Retinal pigment epithelial cell (primary cell): ENCODE measurements around the gene LARP4B.
"Not testable (repeated sequence)": the region's sequence is repeated elsewhere in the genome, so short reads cannot be mapped to it uniquely, and the experiment has no call there.

Experiments
- DNase-seq: peaks from one replicate; pipeline ENCODE4 v3.0.0-alpha.2; 2010; ENCODE audit warnings: low read depth
- H3K4me3 ChIP-seq: 2 replicates; pipeline ENCODE4 v1.5.1; 2011; ENCODE audit warnings: mild to moderate bottlenecking, low read length, control low read depth, moderate library complexity
- CTCF ChIP-seq: conservative IDR thresholded peaks from 2 replicates; pipeline ENCODE4 v1.5.1; 2011; ENCODE audit warnings: low read depth, low read length, control low read depth, inconsistent platforms

The LARP4B gene

GRCh38 chr10:770975-771374, 160.5 kb downstream of the LARP4B start:
- H3K4me3 ChIP-seq: no peak overlapping the region
- no peak for TF ChIP-seq CTCF
- DNase-seq: no peak

GRCh38 chr10:770048-770712, 161.3 kb downstream of the LARP4B start:
- not testable (repeated sequence) for DNase-seq, H3K4me3 ChIP-seq

GRCh38 chr10:767794-768193, 163.7 kb downstream of the LARP4B start:
- TF ChIP-seq CTCF: no peak
- no peak for DNase-seq
- no peak overlapping the region for H3K4me3 ChIP-seq

GRCh38 chr10:767211-767610, 164.3 kb downstream of the LARP4B start:
- TF ChIP-seq CTCF: no peak
- no peak for DNase-seq
- H3K4me3 ChIP-seq: no peak overlapping the region

GRCh38 chr10:761376-761775, 170.1 kb downstream of the LARP4B start:
- no peak for DNase-seq
- H3K4me3 ChIP-seq: no peak overlapping the region
- TF ChIP-seq CTCF: no peak

GRCh38 chr10:760622-761021, 170.9 kb downstream of the LARP4B start:
- no peak overlapping the region for H3K4me3 ChIP-seq
- TF ChIP-seq CTCF: no peak
- DNase-seq: no peak

- H3K4me3 ChIP-seq: no peak overlapping the region
- no peak for DNase-seq
- TF ChIP-seq CTCF: no peak
These were observed 171.5 kb downstream of the LARP4B start for GRCh38 chr10:759898-760477.
